HG02884 (cell line): ENCODE results near the gene GALNT10.

ENCODE experiments used
- ATAC-seq: cut with Tn5 transposase; IDR thresholded peaks from one replicate; pipeline ENCODE4 v1.9.1; 2021; ENCODE audit warnings: mild to moderate bottlenecking, moderate library complexity; ENCODE audit not compliant: unreplicated experiment

The GALNT10 gene

DNA sequence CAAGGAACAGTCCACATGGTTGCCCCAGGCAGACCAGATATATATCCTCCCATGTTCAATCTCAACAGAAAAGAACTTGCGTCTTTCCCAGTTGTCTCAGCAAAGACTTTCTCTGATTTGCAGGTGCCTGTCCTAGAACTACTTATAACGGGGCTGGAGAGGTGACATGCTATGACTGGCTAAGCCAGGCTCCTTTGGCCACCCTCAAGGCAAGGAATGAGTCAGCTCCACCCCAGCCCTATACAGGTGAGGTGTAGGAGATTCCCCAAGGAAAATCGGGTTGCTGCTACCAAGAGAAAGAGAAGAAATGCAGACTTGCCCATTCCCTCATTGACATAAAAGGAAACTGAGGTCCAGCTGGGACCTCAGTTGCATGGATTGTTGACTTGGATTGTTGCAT is 127.4 kb downstream of the GALNT10 start:
- ATAC-seq, result peak; percentile 52

DNA sequence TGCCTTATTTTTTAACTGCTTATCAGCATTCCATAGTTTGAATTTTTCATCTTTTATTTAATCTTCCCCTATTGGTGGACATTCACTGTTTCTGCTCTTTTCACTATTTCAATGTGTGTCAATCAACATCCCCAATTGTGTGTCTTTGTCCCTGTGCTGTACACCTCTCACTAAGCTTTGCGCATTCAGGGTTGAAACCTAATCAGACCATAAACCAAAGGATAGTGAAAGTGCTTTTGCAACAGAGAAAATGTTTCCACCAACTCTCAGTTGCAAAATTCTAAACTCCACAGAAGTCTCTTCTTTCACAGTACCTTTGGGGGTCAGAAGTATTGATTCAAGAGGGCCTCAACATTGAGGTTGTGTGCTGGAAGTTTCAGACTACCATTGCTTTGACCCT is 128.2 kb downstream of the GALNT10 start:
- ATAC-seq, result no peak

DNA sequence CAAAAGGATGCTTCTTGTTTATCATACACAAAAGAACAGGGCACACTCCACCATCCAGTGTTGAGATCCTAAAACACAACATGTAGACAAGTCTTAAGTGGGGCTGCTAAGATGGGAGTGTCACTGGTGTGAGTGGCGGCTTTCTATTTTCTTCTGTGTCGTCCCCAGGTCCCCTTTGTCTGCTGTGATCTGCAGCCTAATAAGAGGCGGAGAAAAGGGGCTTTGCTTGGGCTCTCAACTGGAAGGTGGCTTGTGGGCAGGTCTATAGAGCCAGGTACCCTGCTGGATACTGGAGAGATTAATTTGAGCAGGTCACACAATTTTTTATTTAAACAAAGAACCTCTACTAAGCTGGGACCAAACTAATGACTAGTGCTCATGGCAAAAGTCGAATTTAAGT is 129.2 kb downstream of the GALNT10 start:
- ATAC-seq, result no peak

DNA sequence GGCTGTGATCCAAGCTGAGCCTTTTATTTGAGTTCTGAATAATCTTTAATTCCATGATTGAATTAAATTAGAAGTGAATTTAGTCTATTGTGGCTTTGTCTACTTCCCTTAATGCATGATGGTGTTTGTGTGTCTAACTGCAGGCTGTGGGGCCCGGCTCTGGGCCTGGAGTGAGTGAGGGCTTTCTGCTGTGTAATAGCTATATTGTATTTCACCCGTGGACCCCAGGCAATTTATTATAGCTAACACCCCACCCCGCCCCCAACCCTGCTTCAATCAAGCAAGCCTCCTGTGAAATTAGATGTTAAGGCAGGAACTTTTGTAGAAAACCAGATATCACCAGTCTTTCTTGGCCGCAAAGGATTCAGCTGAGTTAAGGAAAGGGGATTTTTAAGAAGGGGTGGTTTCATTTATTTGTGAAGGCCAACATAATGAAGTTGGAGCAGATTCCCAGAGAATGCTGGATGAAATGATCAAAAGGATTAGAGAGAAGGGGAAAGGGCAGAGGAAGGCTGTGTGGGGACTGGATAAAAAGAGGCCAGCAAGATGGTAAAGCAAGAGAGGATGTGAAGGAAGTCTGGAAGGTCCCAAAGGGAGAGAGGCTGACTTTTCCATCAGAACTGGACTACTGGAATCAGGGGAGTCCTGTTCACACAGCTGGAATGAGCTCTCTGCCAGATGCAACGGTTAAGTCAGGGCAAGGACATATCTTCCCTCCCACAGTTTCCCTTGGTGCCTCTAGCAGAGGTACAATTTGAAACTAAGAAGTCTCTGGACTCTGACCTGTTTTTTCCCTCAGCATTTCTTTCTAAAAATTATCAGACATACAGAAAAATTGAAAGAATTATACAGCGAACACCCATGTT is 129.9 kb downstream of the GALNT10 start:
- no peak for ATAC-seq

DNA sequence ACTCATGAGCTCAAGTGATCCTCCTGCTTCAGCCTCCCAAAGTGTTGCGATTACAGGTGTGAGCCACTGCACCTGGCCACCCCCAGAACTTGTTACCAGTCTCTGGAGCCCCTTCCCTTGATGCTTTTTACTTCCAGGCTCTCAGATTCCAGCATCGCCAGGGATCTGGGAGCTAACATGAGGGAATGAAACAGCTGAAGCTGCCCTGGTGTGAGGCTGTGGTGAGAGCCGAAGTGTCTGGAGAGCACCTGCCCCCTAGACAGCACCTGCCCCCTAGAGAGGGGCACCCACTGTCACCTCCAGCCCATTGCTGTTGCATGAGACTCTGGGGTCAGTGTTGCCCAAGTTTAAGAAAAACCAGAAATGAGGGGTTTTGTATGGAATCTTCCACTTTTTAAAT is 131.0 kb downstream of the GALNT10 start:
- no peak for ATAC-seq

DNA sequence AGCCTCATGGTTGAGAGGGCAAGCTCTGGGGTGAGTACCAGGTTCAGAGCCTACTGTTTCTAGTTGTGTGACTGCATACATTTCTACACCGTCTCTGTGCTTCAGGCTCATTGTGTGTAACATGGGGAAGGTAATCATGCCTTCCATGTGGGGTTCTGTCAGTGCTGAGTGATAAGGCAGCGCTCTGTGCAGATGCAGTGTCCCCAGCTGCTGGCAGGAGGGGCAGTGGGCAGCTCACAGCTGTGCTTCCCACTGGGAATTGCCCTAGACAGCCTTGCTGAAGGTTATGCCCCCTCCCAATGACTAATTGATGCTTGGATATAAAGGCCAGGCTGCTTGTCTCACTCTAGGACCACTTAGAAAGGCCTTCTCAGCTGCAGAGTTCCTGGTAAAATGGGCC is 133.5 kb downstream of the GALNT10 start:
- no peak for ATAC-seq

DNA sequence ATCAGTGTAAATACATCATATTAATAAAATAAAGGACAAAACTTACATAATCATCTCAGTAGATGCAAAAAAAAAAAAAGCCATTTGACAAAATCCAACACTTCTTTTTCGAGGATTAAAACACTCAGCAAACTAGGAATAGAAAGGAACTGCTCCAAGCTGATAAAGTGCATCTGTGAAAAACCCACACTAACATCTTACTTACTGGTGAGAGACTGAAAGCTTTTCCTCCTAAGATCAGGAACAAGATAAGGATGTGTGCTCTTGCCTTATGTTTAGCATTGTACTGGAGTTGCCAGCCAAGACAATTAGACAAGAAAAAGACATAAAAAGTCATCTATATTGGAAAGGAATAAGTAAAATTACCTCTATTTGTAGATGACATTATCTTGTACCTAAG is 135.0 kb downstream of the GALNT10 start:
- no peak for ATAC-seq

DNA sequence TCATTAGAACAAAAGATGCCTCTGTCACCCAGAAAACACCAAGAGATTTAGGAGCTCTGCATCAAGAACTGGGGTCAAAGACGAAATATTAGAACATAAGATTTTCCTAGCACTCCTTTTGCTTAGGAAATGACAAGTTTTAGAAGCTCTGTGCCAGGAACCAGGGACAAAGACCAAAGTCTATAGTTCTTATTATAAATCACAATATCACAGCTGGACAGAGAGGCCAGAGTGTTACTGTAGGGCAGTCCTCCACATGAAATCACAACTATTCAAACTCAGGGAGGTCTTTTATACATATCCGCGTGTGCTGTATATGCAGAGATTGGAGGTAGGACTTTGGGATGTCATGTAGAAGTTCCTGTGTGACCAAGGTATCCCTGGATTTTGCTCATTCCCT is 138.5 kb downstream of the GALNT10 start:
- no peak for ATAC-seq

DNA sequence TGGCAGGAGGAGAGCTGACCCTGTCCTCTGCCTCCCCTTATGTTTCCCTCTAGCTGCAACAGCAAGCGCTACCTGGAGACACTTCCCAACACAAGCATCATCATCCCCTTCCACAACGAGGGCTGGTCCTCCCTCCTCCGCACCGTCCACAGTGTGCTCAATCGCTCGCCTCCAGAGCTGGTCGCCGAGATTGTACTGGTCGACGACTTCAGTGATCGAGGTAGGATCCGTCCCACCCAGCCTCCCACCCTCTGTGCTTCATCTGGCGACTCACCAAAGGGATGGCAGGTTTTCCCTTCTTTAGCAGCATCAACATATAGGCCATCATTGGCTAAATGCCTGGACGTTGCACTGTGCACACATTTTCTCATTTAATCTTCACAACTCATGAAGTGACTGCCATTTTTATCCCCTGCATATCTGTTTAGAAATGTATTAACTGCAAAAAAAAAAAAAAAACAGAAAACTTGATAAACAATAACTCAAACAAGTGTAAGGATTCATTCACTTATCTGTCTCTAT is 139.0 kb downstream of the GALNT10 start:
- ATAC-seq, result no peak

DNA sequence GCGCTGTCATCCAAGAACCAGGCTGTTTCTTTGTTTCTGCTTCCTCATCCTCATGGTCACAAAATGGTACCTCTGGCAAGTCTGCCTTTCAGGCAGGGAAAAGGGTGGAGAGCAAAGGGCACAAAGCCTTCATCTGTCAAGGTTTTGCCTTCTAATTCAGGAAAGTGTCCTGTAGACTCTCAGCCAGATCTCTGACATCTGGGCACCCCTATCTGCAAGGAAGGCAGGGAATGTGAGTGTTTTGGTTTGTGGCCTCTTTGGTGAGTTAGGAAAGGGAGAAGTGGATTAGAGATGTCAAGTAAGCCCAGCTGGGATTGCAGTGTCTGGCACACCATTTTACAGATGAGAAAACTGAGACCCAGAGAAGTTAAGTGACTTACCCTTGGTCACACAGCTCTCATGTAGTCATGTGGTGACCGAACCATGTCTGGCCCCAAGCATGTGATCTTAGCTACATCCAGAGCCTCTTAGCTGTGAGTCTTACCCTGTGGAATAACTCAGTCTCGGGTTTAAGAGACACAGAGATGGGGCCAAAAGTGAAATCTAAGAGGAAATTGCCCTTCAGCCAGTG is 139.6 kb downstream of the GALNT10 start:
- no peak for ATAC-seq

DNA sequence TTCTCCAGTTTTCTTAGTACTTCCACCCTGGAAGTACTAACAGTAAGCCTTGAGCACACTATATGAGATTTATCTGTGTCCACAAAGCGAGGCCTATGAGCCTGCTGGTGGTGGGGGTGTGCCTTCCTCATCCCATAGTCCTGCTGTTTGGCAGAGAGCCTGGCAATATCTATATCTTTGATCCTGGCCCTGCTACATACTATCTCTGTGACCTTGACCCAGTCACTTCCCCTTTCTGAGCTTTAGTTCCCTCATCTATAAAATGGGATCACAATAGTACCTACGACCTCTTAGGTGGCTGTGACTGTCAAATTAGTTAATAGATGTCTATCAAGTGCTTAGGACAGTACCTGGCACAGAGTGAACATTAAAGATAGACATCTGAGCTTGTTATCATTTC is 140.7 kb downstream of the GALNT10 start:
- no peak for ATAC-seq

DNA sequence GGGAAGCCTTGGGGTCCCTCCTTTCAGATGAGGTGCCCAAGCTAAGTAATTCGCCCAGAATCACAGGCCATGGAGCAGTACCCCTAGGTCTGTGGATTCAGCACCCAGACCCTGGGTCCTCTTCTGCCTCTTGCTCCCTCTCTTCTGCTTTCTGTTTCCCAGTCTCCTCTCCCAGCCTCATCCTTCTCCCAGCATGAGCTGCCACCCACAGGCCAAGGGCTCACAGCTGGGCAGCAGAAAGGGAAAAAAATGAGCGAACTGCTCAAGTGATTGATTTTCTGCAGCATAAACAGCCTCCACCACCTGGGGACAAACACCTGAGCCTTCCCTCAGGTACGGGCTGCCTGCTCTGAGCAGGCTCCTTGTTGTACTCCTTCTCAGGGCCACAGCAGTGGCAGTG is 141.4 kb downstream of the GALNT10 start:
- no peak for ATAC-seq

DNA sequence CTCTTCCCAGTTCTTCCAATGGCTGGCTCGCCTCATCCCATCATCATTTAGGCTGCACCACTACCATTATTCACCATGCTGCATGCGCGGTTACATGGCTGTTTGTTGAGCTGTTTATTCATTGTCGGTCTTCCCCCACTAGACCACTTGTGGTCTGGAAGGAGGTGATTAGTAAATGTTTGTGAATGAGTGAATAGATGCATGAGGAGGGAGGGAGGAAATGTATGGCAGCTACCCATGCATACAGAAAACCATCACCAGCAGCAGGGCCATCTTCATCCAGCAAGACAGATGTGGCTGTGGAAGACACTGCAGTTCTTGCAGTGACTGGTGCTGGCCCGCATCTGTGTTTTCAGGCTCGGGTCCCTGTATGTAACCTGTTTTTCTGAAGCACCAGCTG is 141.9 kb downstream of the GALNT10 start:
- no peak for ATAC-seq

DNA sequence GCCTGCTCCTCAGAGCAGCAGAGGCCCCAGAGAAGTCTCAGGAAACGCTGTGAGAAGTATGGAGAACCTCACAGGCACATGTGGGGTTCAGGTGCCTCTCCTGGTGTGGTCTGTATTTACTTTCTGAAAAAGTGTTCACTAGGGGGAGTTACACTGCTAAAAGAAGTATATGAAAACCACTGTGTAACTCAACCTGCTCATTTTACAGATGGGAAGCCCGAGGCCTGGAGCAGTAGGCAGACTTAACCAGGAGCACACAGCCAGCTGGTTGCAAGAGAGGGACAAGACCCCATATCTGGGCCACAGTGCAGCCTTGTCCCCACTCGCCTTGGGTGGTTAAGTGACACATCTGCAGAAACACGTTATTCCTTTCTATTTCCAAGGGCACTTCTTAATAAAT is 142.5 kb downstream of the GALNT10 start:
- ATAC-seq, result no peak

DNA sequence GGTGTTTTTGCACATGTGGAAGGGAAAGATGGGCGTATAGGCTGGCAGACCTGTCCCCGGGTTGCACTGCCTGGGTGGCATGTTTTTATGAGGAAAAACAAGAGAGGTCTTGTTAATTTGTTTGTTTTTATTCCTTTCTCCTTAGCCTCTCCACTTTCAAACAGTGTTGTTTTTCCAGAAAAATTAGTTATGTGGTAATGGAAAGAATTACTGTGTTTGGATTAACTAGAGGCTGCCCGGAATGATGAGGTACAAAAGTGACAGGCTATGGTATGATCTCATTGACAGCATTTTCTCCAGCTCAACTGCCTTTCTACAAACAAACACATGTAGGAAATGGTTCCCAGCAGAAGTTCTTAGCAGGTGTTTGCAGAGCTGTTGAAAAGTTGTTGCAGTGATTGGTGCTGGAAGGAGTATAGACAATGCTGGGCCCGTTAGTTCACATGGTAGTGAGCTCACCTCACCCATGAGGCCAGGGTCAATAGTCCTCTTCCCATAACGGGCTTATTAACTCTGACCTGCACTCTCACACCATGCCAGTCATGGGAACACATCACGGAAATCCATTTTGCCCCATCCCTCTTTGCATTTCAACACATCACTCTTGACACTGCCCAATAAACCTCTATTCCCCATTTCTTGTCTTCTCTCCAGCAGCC is 144.0 kb downstream of the GALNT10 start:
- ATAC-seq, result no peak

DNA sequence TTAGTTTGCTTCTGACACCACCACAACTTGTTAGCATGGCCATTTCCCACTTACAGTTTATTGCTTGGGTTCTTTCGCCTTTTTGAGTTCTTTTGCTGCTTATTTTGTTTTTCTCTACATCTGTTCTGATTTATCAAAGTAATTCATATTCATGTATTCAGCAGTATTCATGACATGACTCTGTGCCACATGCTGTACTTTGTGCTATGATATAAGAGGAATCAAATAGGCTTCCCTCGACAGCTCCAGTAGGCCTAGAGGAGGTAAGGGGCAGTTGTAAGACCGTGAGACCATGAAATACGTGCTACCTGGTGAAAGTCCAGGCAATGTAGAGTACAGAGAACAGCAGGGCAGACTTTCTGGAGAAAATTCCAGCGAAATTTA is 144.5 kb downstream of the GALNT10 start:
- ATAC-seq, result no peak

DNA sequence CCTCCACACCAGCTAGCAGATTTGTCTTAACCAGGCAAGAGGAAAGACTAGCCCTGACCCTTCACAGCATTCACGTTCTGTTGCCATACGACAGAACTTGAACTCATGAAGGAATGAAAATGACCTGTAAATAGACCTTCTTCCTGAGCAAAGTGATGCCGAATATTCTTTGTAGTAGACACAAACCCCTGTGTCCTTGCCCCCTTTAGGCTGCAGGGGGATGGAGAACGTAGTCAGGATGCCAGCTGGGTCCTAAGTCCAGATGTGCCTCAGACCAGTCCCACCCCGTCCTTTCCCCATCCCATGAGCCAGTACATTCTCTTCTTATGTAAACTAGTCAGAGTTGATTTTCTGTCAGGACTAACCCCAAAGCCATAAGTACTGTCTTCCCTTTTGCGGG is 151.1 kb downstream of the GALNT10 start:
- no peak for ATAC-seq

DNA sequence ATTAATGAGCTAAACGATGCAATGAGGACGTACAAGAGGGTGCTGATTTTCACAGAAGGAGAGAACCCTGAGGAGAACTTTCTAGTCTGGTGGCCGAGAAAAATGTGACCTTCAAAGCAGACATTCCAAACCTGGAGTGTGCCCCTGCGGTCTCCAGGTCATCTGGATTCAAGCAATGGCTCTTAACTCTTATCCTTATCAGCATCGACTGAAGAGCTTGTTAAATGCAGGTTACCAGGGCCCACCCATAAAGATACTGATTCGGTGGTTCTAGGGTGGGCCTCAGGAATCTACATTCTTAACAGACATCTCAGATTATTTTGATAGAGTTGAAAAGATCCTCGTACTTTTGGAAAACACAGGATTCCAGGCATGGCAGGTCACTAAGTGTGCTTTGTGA is 151.7 kb downstream of the GALNT10 start:
- no peak for ATAC-seq

DNA sequence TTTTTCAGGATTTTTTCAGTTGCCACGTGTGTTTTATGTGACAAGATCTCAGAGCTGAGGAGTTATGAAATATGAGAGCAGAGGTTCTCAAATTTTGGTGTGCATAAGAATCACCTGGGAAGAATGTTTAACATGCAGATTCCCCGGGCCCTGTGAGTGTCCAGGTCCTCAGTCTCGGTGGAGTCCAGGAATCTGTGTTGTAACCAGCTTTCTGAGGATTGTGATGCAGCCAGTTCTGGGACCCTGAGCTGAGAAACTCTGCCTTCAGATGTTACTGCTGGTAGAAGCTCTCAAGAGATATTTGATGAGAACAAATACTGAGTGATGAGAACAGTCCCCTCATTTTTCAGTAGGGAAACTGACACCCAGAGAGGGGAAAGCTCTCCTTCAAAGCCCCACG is 152.4 kb downstream of the GALNT10 start:
- no peak for ATAC-seq

DNA sequence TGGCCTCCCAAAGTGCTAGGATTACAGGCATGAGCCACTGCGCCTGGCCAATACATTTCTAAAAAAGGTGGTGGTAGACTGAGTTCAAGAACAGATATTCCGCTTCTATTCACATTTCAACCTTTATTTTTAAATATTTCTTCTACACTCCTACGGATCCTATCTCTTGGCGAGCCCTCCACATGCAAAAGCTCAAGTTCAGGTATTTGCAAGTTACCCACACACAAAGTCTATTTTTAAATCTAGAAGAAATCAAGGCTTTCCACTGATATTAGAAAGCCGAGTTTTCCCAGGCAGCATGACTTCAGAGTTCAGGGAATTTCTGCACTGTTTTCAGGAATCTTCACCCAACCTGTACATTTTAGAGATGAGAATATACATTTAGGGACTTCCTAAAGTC is 153.9 kb downstream of the GALNT10 start:
- no peak for ATAC-seq

DNA sequence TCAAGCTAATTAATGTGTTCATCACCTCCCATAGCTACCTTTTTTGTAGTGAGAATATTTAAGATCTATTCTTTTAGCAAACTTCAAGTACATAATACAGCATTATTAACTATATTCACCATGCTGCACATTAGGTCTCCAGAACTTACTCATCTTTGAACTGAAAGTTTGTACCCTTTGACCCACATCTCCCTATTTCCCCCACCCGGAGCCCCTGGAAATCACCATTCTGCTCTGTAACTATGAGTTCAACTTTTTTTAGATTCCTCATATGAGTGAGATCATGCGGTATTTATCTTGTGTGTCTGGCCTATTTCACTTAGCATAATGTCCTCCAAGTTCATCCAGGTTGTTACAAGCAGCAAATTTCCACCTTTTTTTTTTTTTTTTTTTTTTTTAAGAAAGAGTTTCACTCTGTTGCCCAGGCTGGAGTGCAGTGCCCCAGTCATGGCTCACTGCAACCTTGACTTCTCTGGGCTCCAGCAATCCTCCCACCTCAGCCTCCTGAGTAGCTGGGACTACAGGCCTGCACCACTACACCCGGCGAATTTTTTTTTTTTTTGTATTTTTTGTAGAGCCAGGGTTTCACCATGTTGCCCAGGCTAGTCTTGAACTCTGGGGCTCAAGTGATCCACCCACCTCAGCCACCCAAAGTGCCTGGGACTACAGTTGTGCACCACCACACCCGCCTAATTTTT is 154.9 kb downstream of the GALNT10 start:
- peak; percentile 89 for ATAC-seq
